Measurements from ENCODE around the gene CCDC68.
"Not testable (repeated sequence)": the region's sequence is repeated elsewhere in the genome, so short reads cannot be mapped to it uniquely, and the experiment has no call there.

DNA sequence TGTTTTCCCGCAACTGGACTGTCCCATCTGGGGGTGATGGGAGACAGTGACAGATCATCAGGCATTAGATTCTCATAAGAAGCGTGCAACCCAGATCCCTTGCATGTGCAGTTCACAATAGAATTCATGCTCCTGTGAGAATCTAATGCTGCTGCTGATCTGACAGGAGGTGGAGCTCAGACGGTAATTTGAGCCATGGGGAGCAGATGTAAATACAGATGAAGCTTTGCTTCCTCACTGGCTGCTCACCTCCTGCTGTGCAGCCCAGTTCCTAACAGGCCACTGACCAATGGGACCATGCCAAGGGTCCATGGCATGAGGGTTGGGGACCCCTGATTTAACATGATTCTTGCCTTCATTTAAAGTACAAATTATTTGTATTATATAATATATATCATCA lies 104.2 kb downstream of the CCDC68 start:
- TF ChIP-seq POLR2A (IDR thresholded peaks at IDR 0.05; ENCODE audit: control extremely low read depth in 1 of 2, low read depth in 2 of 2, low read length in 2 of 2); SRF (IDR thresholded peaks at IDR 0.05; ENCODE audit: low read depth, low read length); CEBPB (IDR thresholded peaks at IDR 0.05; ENCODE audit: low read depth, low read length); CBX8 (IDR thresholded peaks at IDR 0.05; ENCODE audit: borderline replicate concordance, low read depth, low read length); SAP30 (IDR thresholded peaks at IDR 0.05; ENCODE audit: insufficient read depth, insufficient replicate concordance, low read length); ATF3 (IDR thresholded peaks at IDR 0.05; ENCODE audit: insufficient read depth, low read depth, low read length); POLR2AphosphoS5 (IDR thresholded peaks at IDR 0.05; ENCODE audit: low read depth, low read length); EGR1 (IDR thresholded peaks at IDR 0.05; ENCODE audit: borderline replicate concordance, low read depth, low read length); TAF1 (IDR thresholded peaks at IDR 0.05; ENCODE audit: low read depth, low read length); EZH2 (IDR thresholded peaks at IDR 0.05; ENCODE audit: low read depth, low read length, severe bottlenecking); JUND (IDR thresholded peaks at IDR 0.05; ENCODE audit: low read length); CTCF (IDR thresholded peaks at IDR 0.05; ENCODE audit: control extremely low read depth in 1 of 3, insufficient read depth in 1 of 3, low read depth in 1 of 3, low read length in 3 of 3): not testable (repeated sequence)
- TF ChIP-seq, protein P1, sequence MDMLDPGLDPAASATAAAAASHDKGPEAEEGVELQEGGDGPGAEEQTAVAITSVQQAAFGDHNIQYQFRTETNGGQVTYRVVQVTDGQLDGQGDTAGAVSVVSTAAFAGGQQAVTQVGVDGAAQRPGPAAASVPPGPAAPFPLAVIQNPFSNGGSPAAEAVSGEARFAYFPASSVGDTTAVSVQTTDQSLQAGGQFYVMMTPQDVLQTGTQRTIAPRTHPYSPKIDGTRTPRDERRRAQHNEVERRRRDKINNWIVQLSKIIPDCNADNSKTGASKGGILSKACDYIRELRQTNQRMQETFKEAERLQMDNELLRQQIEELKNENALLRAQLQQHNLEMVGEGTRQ (IDR thresholded peaks at IDR 0.05; ENCODE audit: low read length), result not testable (repeated sequence)

Measured in H1 (cell line).